DND-41 (cell line): ENCODE measurements around the gene SMS.
"Not testable (repeated sequence)": the region's sequence is repeated elsewhere in the genome, so short reads cannot be mapped to it uniquely, and the experiment has no call there.

Source experiments
- ATAC-seq: fragments of 200-7000 bp; cut with Tn5 transposase; 3 replicates; pipeline ENCODE4 v1.9.1; 2021; ENCODE audit warnings: low read depth; ENCODE audit not compliant: insufficient read depth
- DNase-seq: peaks from one replicate; pipeline ENCODE4 v3.0.0-alpha.2; 2020
- H2AFZ ChIP-seq: 2 replicates; pipeline ENCODE4 v1.6.0; 2012; ENCODE audit warnings: low read depth, low read length
- H3K27ac ChIP-seq: 2 replicates; pipeline ENCODE4 v1.5.1; 2012; ENCODE audit warnings: low read length, inconsistent platforms
- H3K27me3 ChIP-seq: fragments of 200-600 bp; sonication (generic); 2 replicates; pipeline ENCODE4 v1.6.0; 2012; ENCODE audit warnings: low read length, mild to moderate bottlenecking, inconsistent platforms; ENCODE audit not compliant: insufficient read depth, poor library complexity
- H3K36me3 ChIP-seq: 2 replicates; pipeline ENCODE4 v1.5.1; 2012; ENCODE audit warnings: low read length, inconsistent platforms; ENCODE audit not compliant: insufficient read depth
- H3K4me1 ChIP-seq: 2 replicates; pipeline ENCODE4 v1.5.1; 2012; ENCODE audit warnings: mild to moderate bottlenecking, low read length; ENCODE audit not compliant: insufficient read depth
- H3K4me2 ChIP-seq: 2 replicates; pipeline ENCODE4 v1.6.0; 2012; ENCODE audit warnings: mild to moderate bottlenecking, moderate library complexity, low read length, inconsistent platforms; ENCODE audit not compliant: insufficient read depth
- H3K4me3 ChIP-seq, 2 experiments: fragments of 200-600 bp in 1 of 2; shearing (Covaris generic) in 1 of 2; 2 replicates each; pipeline ENCODE4 v1.5.1; 2012 to 2016; ENCODE audit warnings: inconsistent platforms in 2 of 2, low read length in 2 of 2, mild to moderate bottlenecking in 2 of 2, low read depth in 1 of 2, moderate library complexity in 1 of 2
- H3K79me2 ChIP-seq: 2 replicates; pipeline ENCODE4 v1.6.0; 2012; ENCODE audit warnings: low read length, inconsistent platforms; ENCODE audit not compliant: insufficient read depth
- H3K9ac ChIP-seq: 2 replicates; pipeline ENCODE4 v1.6.0; 2012; ENCODE audit warnings: low read depth, mild to moderate bottlenecking, inconsistent platforms, low read length, moderate library complexity
- H3K9me3 ChIP-seq: 2 replicates; pipeline ENCODE4 v1.5.1; 2012; ENCODE audit warnings: low read length, moderate library complexity, mild to moderate bottlenecking, inconsistent platforms; ENCODE audit not compliant: insufficient read depth, severe bottlenecking
- H4K20me1 ChIP-seq: 2 replicates; pipeline ENCODE4 v1.6.0; 2012; ENCODE audit warnings: low read length; ENCODE audit not compliant: insufficient read depth
- EZH2 ChIP-seq: IDR thresholded peaks from 3 replicates; pipeline ENCODE4 v1.6.1; 2012; ENCODE audit warnings: borderline replicate concordance, low read depth, mild to moderate bottlenecking, moderate library complexity, low read length, inconsistent platforms; ENCODE audit not compliant: severe bottlenecking
- TF ChIP-seq, protein P1 (sequence below): IDR thresholded peaks from 2 replicates; pipeline ENCODE4 v1.5.1; 2012; ENCODE audit warnings: borderline replicate concordance, low read length, moderate library complexity, mild to moderate bottlenecking; ENCODE audit not compliant: poor library complexity, severe bottlenecking; ENCODE audit errors: extremely low read depth

The SMS gene

DNA sequence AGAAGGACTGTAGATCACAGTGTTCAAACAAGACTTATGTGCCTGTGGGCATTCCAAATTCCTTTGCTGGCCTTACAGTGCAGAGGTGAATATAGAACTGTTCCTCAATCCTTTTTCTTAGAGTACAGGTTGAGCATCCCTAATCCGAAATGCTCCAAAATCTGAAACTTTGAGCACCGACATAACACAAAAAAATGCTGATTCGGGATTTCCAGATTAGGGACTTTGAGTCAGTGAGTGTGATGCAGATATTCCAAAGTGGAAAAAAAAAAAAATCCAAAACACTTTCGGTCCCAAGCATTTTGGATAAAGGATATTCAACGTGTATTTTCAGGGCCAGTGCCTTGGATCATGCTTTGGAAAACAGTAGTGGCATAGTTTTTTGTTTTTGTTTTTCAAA, 9.2 kb downstream of the SMS start:
- Histone ChIP-seq H3K4me1 (0 out of 2 replicates have a peak, but pooled peaks cover 2% of the 10 kb centered on the region), H3K27ac (no peak overlapping the region), H3K36me3 (no peaks in the 10 kb centered on the region; the same call in 1 of the 2 replicates), H3K27me3 (no peaks in the 10 kb centered on the region), H3K79me2 (peaks cover 98% of the 10 kb centered on the region), H3K9ac (no peak overlapping the region), H3K4me2 (no peak overlapping the region), H2AFZ (no peak overlapping the region), H3K9me3 (no peaks in the 10 kb centered on the region), H3K4me3 (no peak overlapping the region), H4K20me1 (peaks cover 59% of the 10 kb centered on the region; the same call in 1 of the 2 replicates)
- TF ChIP-seq EZH2: no peak
- TF ChIP-seq, protein P1, sequence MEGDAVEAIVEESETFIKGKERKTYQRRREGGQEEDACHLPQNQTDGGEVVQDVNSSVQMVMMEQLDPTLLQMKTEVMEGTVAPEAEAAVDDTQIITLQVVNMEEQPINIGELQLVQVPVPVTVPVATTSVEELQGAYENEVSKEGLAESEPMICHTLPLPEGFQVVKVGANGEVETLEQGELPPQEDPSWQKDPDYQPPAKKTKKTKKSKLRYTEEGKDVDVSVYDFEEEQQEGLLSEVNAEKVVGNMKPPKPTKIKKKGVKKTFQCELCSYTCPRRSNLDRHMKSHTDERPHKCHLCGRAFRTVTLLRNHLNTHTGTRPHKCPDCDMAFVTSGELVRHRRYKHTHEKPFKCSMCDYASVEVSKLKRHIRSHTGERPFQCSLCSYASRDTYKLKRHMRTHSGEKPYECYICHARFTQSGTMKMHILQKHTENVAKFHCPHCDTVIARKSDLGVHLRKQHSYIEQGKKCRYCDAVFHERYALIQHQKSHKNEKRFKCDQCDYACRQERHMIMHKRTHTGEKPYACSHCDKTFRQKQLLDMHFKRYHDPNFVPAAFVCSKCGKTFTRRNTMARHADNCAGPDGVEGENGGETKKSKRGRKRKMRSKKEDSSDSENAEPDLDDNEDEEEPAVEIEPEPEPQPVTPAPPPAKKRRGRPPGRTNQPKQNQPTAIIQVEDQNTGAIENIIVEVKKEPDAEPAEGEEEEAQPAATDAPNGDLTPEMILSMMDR: no peak
- ATAC-seq (no peak), DNase-seq (no peak)

DNA sequence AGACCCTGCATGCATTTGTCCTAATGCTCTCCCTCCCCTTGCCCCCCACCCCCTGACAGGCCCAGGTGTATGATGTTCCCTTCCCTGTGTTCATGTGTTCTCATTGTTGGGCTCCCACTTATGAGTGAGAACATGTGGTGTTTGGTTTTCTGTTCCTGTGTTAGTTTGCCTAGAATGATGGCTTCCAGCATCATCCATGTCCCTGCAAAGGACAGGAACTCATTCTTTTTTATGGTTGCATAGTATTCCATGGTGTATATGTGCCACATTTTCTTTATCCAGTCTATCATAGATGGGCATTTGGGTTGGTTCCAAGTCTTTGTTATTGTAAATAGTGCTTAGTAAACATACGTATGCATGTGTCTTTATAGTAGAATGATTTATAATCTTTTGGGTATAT, 10.0 kb downstream of the SMS start:
- not testable (repeated sequence) for DNase-seq, H3K4me2 ChIP-seq, H2AFZ ChIP-seq, H3K36me3 ChIP-seq, H3K27ac ChIP-seq, H3K4me3 ChIP-seq, H3K4me1 ChIP-seq, ATAC-seq, H3K9ac ChIP-seq, H3K9me3 ChIP-seq, H3K27me3 ChIP-seq
- H3K79me2 ChIP-seq: peaks cover 98% of the 10 kb centered on the region
- peaks cover 61% of the 10 kb centered on the region for H4K20me1 ChIP-seq

DNA sequence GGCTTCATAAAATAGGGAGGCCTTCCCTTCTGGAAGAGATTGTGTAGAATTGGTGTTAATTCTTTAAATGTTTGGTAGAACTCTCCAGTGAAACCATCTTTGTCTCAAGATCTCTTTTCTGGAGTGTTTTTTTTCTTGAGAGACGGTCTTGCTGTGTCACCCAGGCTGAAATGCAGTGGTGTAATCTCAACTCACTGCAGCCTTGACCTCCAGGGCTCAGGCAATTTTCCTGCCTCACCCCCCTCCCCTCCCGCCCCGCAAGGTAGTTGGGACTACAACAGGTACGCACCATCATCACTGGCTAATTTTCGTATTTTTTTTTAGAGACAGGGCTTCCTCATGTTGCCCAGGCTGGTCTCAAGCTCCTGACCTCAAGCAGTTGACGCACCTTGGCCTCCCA, 12.1 kb downstream of the SMS start:
- H4K20me1 ChIP-seq: peaks cover 52% of the 10 kb centered on the region
- H2AFZ ChIP-seq: no peak overlapping the region
- no peak for ATAC-seq

DNA sequence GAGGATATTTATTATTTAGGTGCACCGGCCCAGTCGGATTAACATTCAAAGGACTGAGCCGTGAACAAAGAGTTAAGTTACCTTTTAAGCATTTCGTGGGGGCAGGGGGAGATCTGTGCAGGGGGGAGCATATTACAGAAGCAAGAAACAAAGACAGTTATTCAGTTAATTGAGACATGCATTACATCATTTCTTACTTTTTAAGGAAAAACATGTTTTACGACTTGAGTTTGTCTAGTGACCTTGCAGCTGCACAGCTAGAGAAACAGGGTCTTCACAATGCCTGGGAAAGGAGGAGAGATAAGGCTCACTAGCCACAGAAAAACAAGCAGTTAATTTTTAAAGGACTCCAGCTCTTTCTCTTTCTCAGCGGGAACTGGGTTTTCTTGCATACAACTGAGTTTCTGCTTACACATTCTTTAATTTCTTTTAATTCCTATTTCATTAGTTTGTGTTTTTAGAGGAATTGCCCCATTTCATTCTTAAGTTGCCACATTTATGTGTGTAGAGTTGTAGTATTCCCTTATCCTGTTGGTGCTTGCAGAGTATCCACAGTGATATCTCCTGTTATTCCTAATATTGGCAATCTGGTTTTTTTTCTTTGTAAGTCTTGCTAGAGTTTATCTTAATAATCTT, 12.8 kb downstream of the SMS start:
- H4K20me1 ChIP-seq: peaks cover 49% of the 10 kb centered on the region
- not testable (repeated sequence) for H3K4me3 ChIP-seq, H3K36me3 ChIP-seq, H3K9me3 ChIP-seq, H3K4me1 ChIP-seq, H2AFZ ChIP-seq, H3K4me2 ChIP-seq, H3K27me3 ChIP-seq, DNase-seq, H3K9ac ChIP-seq, ATAC-seq, H3K27ac ChIP-seq
- peaks cover 95% of the 10 kb centered on the region for H3K79me2 ChIP-seq

More for the DNA sequence above, 12.1 kb downstream of the SMS start:
- H3K36me3 ChIP-seq: no peaks in the 10 kb centered on the region; the same call in none of the 2 replicates
- TF ChIP-seq, protein P1: no peak
- TF ChIP-seq EZH2: no peak
- H3K9ac ChIP-seq: no peak overlapping the region
- DNase-seq: no peak
- H3K79me2 ChIP-seq: peaks cover 95% of the 10 kb centered on the region
- 0 out of 2 replicates have a peak, but pooled peaks cover 2% of the 10 kb centered on the region for H3K4me1 ChIP-seq
- H3K4me2 ChIP-seq: no peak overlapping the region
- H3K4me3 ChIP-seq: no peak overlapping the region
- H3K27ac ChIP-seq: no peak overlapping the region
- H3K9me3 ChIP-seq: no peaks in the 10 kb centered on the region
- no peaks in the 10 kb centered on the region for H3K27me3 ChIP-seq
